HCT116 (cell line): Measurements from ENCODE around the gene MTA1. TPM values are rescaled to one million over a fixed set of nuclear protein-coding genes. Genes with fewer than 3 reads are reported as not detected.

ENCODE experiments used
- ATAC-seq: fragments of 200-7000 bp; cut with Tn5 transposase; 2 replicates; pipeline ENCODE4 v1.9.1; 2020; ENCODE audit warnings: mild to moderate bottlenecking, moderate library complexity
- BruUV-seq: library from RNA; stranded (reverse); fragments of 400-500 nt; replicated peaks from 2 replicates; lab custom pipeline; 2021; lab: Mats Ljungman, UMichigan
- CTCF ChIA-PET: fragments of 300-600 bp; sonication (Branson Sonifier 250); formaldehyde crosslinking; loops from one replicate; lab custom pipeline; 2021; ENCODE audit warnings: antibody characterized with exemption; lab: Charles Lee
- POLR2A ChIA-PET: fragments of 300-600, 350-600 bp; sonication (Branson Sonifier 250); formaldehyde crosslinking; loops from one replicate; lab custom pipeline; 2021; ENCODE audit warnings: antibody characterized with exemption; lab: Charles Lee
- RAD21 ChIA-PET, 2 experiments: fragments of 300-600 bp; sonication (Branson Sonifier 250); formaldehyde crosslinking; loops; one replicate each; lab custom pipeline; 2023; ENCODE audit warnings: low total read pairs in 2 of 2; ENCODE audit not compliant: uncharacterized antibody in 2 of 2, unreplicated experiment in 2 of 2, low non-redundant PET in 1 of 2; lab: Charles Lee
- DNase-seq: peaks from one replicate; pipeline ENCODE4 v3.0.0-alpha.2; 2010; ENCODE audit warnings: low read depth, low spot score
- H2AFZ ChIP-seq: fragments of 200-600 bp; shearing (Covaris generic), sonication (generic); 2 replicates; pipeline ENCODE4 v1.6.1; 2017; ENCODE audit warnings: low read depth, mixed run types, mixed read lengths, antibody characterized with exemption, low read length; ENCODE audit not compliant: poor library complexity, severe bottlenecking
- H3K27ac ChIP-seq: 2 replicates; pipeline ENCODE4 v1.5.1; 2012; ENCODE audit warnings: low read depth, low read length
- H3K27me3 ChIP-seq: fragments of 200-600 bp; sonication (generic); 2 replicates; pipeline ENCODE4 v1.6.1; 2016; ENCODE audit warnings: mixed run types, low read length, mixed read lengths; ENCODE audit not compliant: insufficient read depth
- H3K36me3 ChIP-seq, 2 experiments: fragments of 200-500 bp in 1 of 2; fragments of 200-600 bp in 1 of 2; sonication (Bioruptor generic) in 1 of 2; sonication (generic) in 1 of 2; 2 replicates each; pipeline versions ENCODE4 v1.5.1 to v1.6.1; 2014 to 2016; ENCODE audit warnings: low read length in 2 of 2, inconsistent platforms in 1 of 2, mixed read lengths in 1 of 2, mixed run types in 1 of 2; ENCODE audit not compliant: insufficient read depth in 2 of 2, control insufficient read depth in 1 of 2
- H3K4me1 ChIP-seq, 2 experiments: fragments of 200-600 bp in 1 of 2; sonication (generic) in 1 of 2; 2 replicates each; pipeline versions ENCODE4 v1.5.1 to v1.6.1; 2012 to 2017; ENCODE audit warnings: low read length in 2 of 2, inconsistent platforms in 1 of 2, mild to moderate bottlenecking in 1 of 2, mixed read lengths in 1 of 2, mixed run types in 1 of 2, moderate library complexity in 1 of 2; ENCODE audit not compliant: insufficient read depth in 2 of 2, control insufficient read depth in 1 of 2
- H3K4me2 ChIP-seq: fragments of 200-600 bp; sonication (generic); 2 replicates; pipeline ENCODE4 v1.6.1; 2017; ENCODE audit warnings: mixed run types, low read length, mixed read lengths
- H3K4me3 ChIP-seq, 2 experiments: fragments of 200-600 bp in 1 of 2; sonication (generic) in 1 of 2; replicated peaks in 1 of 2; 2 replicates each; pipeline ENCODE4 v1.5.1; 2011 to 2016; ENCODE audit warnings: low read length in 2 of 2, control low read depth in 1 of 2, low read depth in 1 of 2, mild to moderate bottlenecking in 1 of 2, mixed read lengths in 1 of 2, mixed run types in 1 of 2
- H3K79me2 ChIP-seq: fragments of 200-600 bp; sonication (generic); 2 replicates; pipeline ENCODE4 v1.6.1; 2017; ENCODE audit warnings: mild to moderate bottlenecking, mixed run types, low read length, moderate library complexity, mixed read lengths; ENCODE audit not compliant: insufficient read depth
- H3K9ac ChIP-seq: fragments of 200-600 bp; sonication (generic); 2 replicates; pipeline ENCODE4 v1.6.1; 2016; ENCODE audit warnings: low read length, mixed read lengths
- H3K9me2 ChIP-seq: fragments of 200-600 bp; sonication (generic), shearing (Covaris generic); 2 replicates; pipeline ENCODE4 v1.6.1; 2017; ENCODE audit warnings: mixed run types, mild to moderate bottlenecking, moderate library complexity; ENCODE audit not compliant: insufficient read depth
- H3K9me3 ChIP-seq, 2 experiments: fragments of 200-500 bp in 1 of 2; fragments of 200-600 bp in 1 of 2; sonication (Bioruptor generic) in 1 of 2; sonication (generic) in 1 of 2; 2 replicates each; pipeline ENCODE4 v1.6.1; 2014 to 2017; ENCODE audit warnings: low read length in 2 of 2, mixed read lengths in 2 of 2, inconsistent platforms in 1 of 2, low read depth in 1 of 2, mild to moderate bottlenecking in 1 of 2, mixed run types in 1 of 2, moderate library complexity in 1 of 2; ENCODE audit not compliant: control insufficient read depth in 1 of 2, insufficient read depth in 1 of 2
- H4K20me1 ChIP-seq: fragments of 200-600 bp; sonication (generic), shearing (Covaris generic); 2 replicates; pipeline ENCODE4 v1.6.1; 2017; ENCODE audit warnings: mixed run types, mild to moderate bottlenecking, moderate library complexity; ENCODE audit not compliant: insufficient read depth
- FOSL1 ChIP-seq: IDR thresholded peaks from 2 replicates; pipeline ENCODE4 v1.6.1; 2012; ENCODE audit warnings: low read depth
- JUND ChIP-seq: IDR thresholded peaks from 2 replicates; pipeline ENCODE4 v1.6.1; 2012
- POLR2A ChIP-seq: IDR thresholded peaks from 2 replicates; pipeline ENCODE4 v1.7.0; 2011; ENCODE audit warnings: borderline replicate concordance; ENCODE audit not compliant: insufficient read depth, insufficient read length; ENCODE audit errors: extremely low read depth
- POLR2AphosphoS5 ChIP-seq: IDR thresholded peaks from 2 replicates; pipeline ENCODE4 v1.6.1; 2011; ENCODE audit warnings: mild to moderate bottlenecking, low read depth, low read length, moderate library complexity
- intact Hi-C: fragments of 100-400 bp; cut with micrococcal nuclease; formaldehyde crosslinking; loops from 2 replicates; pipeline ENCODE4 v1.10.0; 2022
- total RNA-seq: library from RNA; stranded (reverse); gene quantifications from one replicate; pipeline ENCODE4 v1.2.1, GENCODE V29; 2021; ENCODE audit not compliant: unreplicated experiment
- TF ChIP-seq, protein P1 (sequence below), 3 experiments: fragments of 200-600 bp in 1 of 3; sonication (generic) in 1 of 3; IDR thresholded peaks in 2 of 3; conservative IDR thresholded peaks in 1 of 3; 2 replicates each; pipeline ENCODE4 v1.5.1; 2012 to 2017; ENCODE audit warnings: low read depth in 2 of 3, low read length in 2 of 3, antibody characterized with exemption in 1 of 3, borderline replicate concordance in 1 of 3, control low read depth in 1 of 3, mild to moderate bottlenecking in 1 of 3, mixed read lengths in 1 of 3, mixed run types in 1 of 3, moderate library complexity in 1 of 3; ENCODE audit not compliant: insufficient read depth in 1 of 3
- TF ChIP-seq, protein P2 (sequence below): IDR thresholded peaks from 2 replicates; pipeline ENCODE4 v1.6.1; 2012; ENCODE audit warnings: low read depth

MTA1 gene
- total RNA-seq, 1 experiment from 2014 or later, result 229 TPM

DNA sequence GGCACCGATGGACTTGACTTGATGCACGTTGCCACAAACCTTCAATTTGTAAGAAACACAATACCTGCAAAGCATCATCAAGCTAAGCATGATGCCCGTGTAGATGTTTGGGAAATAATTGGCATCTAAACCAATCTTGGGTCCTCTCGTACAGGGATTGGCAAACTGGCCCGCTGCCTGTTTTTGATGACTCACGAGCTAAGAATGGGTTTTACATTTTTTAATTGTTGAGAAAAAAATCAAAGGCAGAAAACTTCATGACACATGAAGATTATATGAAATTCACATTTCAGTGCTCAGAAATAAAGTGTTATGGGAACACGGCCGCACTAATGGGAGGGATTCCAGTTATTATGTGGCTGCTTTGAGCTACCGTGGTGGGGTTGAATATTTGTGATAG is 10.9 kb downstream of the MTA1 start:
- Histone ChIP-seq H3K36me3 (peaks cover 2% of the 10 kb centered on the region in 2 experiments), H3K9me2 (no peaks in the 10 kb centered on the region), H3K27me3 (no peaks in the 10 kb centered on the region), H3K9me3 (no peaks in the 10 kb centered on the region), H4K20me1 (peaks cover 21% of the 10 kb centered on the region), H3K4me1 (peaks cover 20 to 38% of the 10 kb centered on the region in 2 experiments), H3K9ac (peak overlapping the region; percentile 20; the same call in 1 of the 2 replicates), H3K4me2 (peak overlapping the region; percentile 61), H3K4me3 (0 out of 4 replicates have a peak overlapping the region, but pooled peaks of 1 of the 2 experiments have one; percentile 13), H3K79me2 (peaks cover 93% of the 10 kb centered on the region), H2AFZ (no peak overlapping the region)
- ATAC-seq (peak; percentile 53), DNase-seq (peak; percentile 21)
- no TSS peak for BruUV-seq
- CTCF ChIA-PET, result interaction anchor here (1.1 kb wide), 1 partner anchor 50 kb away, joined by 9 read pairs; no protein-coding TSS in a partner anchor
- intact Hi-C loops, result no loop called here
- 0 out of 2 replicates have a peak, but pooled peaks have one; percentile 5 for TF ChIP-seq POLR2AphosphoS5
- peak; percentile 61 for TF ChIP-seq JUND
- no peak for TF ChIP-seq POLR2A
- TF ChIP-seq, protein P1, sequence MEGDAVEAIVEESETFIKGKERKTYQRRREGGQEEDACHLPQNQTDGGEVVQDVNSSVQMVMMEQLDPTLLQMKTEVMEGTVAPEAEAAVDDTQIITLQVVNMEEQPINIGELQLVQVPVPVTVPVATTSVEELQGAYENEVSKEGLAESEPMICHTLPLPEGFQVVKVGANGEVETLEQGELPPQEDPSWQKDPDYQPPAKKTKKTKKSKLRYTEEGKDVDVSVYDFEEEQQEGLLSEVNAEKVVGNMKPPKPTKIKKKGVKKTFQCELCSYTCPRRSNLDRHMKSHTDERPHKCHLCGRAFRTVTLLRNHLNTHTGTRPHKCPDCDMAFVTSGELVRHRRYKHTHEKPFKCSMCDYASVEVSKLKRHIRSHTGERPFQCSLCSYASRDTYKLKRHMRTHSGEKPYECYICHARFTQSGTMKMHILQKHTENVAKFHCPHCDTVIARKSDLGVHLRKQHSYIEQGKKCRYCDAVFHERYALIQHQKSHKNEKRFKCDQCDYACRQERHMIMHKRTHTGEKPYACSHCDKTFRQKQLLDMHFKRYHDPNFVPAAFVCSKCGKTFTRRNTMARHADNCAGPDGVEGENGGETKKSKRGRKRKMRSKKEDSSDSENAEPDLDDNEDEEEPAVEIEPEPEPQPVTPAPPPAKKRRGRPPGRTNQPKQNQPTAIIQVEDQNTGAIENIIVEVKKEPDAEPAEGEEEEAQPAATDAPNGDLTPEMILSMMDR (IDR thresholded peaks at IDR 0.05 in 2 of 3, conservative IDR thresholded peaks at IDR 0.05 in 1 of 3; ENCODE audit: borderline replicate concordance in 1 of 3, insufficient read depth in 1 of 3, low read depth in 2 of 3, low read length in 2 of 3), result no peak
- TF ChIP-seq, protein P2, sequence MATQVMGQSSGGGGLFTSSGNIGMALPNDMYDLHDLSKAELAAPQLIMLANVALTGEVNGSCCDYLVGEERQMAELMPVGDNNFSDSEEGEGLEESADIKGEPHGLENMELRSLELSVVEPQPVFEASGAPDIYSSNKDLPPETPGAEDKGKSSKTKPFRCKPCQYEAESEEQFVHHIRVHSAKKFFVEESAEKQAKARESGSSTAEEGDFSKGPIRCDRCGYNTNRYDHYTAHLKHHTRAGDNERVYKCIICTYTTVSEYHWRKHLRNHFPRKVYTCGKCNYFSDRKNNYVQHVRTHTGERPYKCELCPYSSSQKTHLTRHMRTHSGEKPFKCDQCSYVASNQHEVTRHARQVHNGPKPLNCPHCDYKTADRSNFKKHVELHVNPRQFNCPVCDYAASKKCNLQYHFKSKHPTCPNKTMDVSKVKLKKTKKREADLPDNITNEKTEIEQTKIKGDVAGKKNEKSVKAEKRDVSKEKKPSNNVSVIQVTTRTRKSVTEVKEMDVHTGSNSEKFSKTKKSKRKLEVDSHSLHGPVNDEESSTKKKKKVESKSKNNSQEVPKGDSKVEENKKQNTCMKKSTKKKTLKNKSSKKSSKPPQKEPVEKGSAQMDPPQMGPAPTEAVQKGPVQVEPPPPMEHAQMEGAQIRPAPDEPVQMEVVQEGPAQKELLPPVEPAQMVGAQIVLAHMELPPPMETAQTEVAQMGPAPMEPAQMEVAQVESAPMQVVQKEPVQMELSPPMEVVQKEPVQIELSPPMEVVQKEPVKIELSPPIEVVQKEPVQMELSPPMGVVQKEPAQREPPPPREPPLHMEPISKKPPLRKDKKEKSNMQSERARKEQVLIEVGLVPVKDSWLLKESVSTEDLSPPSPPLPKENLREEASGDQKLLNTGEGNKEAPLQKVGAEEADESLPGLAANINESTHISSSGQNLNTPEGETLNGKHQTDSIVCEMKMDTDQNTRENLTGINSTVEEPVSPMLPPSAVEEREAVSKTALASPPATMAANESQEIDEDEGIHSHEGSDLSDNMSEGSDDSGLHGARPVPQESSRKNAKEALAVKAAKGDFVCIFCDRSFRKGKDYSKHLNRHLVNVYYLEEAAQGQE, result no peak
- TF ChIP-seq FOSL1, result peak; percentile 54
- TF ChIP-seq, all 23 proteins: peak for 3
- ChIA-PET POLR2A (no interaction called here), RAD21 (no interaction called here)
- peak overlapping the region; percentile 36; the same call in 1 of the 2 replicates for H3K27ac ChIP-seq
